HTR-8/SVneo (cell line): ENCODE data around the gene NUTF2.

Source experiments
- DNase-seq: peaks from one replicate; pipeline ENCODE4 v3.0.0; 2011; ENCODE audit warnings: low spot score, mixed read lengths; ENCODE audit not compliant: insufficient read length
- FAIRE-seq: peaks from 2 replicates; lab custom pipeline; 2011; peaks lifted over from hg19 to GRCh38; lab: Jason Lieb, UNC

NUTF2 gene

DNA sequence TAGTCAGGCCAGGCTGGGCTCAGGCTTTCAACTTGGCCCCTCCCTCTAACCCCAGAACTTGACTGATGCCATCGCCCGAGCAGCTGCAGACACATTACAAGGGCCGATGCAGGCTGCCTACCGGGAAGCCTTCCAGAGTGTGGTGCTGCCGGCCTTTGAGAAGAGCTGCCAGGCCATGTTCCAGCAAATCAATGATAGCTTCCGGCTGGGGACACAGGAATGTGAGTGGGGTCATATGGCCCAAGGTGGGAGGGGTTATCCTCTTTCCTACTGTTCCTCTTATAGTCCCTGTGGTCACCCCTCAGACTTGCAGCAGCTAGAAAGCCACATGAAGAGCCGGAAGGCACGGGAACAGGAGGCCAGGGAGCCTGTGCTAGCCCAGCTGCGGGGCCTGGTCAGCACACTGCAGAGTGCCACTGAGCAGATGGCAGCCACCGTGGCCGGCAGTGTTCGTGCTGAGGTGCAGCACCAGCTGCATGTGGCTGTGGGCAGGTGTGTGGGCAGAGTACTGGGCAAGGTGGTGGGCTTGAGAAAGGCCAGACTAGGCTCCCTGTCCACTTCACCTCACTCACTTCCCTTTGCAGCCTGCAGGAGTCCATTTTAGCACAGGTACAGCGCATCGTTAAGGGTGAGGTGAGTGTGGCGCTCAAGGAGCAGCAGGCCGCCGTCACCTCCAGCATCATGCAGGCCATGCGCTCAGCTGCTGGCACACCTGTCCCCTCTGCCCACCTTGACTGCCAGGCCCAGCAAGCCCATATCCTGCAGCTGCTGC, 35.8 kb downstream of the NUTF2 start:
- FAIRE-seq (peak; percentile 20), DNase-seq (no peak)

DNA sequence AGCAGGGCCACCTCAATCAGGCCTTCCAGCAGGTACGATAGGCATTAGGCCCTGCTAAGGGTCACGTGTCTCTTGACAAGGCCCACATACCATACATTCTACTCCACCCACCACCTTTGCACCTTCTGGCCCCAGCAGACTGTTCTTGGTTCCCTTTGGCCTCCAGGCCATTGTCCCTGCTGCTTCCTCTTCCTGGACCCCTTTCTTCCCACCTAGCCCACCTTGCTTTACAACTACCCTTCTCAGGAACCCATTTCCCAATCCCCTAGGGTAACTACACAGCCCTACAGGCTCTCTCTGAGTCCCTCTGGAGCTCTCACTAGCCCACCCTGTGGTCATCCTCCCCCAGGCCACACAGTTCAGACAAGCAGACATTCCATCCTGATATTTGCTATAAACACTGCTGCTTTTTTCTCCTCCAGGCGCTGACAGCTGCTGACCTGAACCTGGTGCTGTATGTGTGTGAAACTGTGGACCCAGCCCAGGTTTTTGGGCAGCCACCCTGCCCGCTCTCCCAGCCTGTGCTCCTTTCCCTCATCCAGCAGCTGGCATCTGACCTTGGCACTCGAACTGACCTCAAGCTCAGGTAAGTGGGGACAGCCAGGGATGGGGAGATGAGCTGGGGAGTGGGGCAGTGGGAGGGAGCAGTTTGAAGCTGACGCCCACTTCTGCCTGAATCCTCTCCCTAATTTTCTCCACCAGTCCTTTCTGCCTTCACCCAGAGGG, 36.6 kb downstream of the NUTF2 start:
- FAIRE-seq = no peak
- peak; percentile 71 for DNase-seq

DNA sequence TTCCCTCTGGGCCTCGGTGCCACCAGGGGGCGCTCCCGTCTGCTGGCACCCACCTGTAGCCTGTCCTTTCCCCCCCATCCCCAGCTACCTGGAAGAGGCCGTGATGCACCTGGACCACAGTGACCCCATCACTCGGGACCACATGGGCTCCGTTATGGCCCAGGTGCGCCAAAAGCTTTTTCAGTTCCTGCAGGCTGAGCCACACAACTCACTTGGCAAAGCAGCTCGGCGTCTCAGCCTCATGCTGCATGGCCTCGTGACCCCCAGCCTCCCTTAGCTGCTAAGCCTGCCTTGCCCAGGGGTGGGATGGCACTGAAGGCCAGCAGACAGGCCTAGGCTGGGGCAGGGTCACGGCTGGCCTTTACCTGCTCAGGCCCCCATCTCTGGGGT, 37.1 kb downstream of the NUTF2 start:
- FAIRE-seq (peak; percentile 76), DNase-seq (no peak)

DNA sequence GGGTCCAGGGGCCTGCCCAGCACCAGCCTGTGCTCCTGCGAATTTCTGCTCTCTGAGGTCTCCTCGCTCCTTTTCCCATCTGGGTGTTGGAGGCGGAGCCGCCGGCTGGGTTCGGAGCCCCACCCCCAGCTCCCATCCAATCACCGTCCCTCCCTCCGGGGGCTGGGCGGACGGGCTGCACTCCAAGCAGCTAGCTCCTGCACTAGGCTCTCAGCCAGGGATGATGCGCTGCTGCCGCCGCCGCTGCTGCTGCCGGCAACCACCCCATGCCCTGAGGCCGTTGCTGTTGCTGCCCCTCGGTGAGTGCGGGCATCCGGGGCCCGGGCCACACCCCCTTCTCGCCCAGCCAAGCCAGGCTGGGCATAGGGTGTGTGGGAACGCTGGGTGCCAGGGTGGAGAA, 38.0 kb downstream of the NUTF2 start, which contains the start of gene NRN1L:
Gene NRN1L (plus strand): TSS at position 202 of the 400 bp plus-strand sequence. CDS start 19 bp downstream, at position 221.
- FAIRE-seq (peak; percentile 92), DNase-seq (peak; percentile 61)

- DNase-seq = no peak
- no peak for FAIRE-seq
Measured at GRCh38 chr16:67885545-67885944, 38.8 kb downstream of the NUTF2 start.

- no peak for FAIRE-seq
Measured at GRCh38 chr16:67885976-67886375, 39.2 kb downstream of the NUTF2 start.

DNA sequence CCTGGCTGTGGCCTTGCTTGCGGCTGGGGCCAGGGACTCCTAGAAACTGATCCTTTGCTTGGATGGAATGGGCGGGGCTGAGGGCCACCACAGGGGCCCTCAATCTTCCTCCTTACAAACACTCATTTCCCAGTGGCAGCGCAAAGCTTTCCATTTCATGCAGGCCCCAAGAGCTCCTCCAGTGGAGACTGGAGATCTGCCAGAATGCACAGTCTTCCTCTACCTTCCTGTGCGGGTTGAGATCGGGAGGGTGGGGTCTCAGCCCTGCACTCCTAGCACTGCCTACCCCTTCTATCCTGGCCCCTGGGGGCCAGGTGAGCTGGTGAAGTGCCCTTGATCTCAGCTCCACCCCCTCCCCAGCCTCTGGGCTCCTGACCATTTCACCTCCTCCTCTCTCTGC, 39.7 kb downstream of the NUTF2 start:
- DNase-seq (no peak), FAIRE-seq (no peak)

More at GRCh38 chr16:67885976-67886375, 39.2 kb downstream of the NUTF2 start:
- DNase-seq = no peak

- FAIRE-seq = no peak
- DNase-seq = no peak
Measured at GRCh38 chr16:67888331-67888730, 41.6 kb downstream of the NUTF2 start.

- FAIRE-seq (no peak), DNase-seq (no peak)
Measured at GRCh38 chr16:67892375-67892774, 45.6 kb downstream of the NUTF2 start.

DNA sequence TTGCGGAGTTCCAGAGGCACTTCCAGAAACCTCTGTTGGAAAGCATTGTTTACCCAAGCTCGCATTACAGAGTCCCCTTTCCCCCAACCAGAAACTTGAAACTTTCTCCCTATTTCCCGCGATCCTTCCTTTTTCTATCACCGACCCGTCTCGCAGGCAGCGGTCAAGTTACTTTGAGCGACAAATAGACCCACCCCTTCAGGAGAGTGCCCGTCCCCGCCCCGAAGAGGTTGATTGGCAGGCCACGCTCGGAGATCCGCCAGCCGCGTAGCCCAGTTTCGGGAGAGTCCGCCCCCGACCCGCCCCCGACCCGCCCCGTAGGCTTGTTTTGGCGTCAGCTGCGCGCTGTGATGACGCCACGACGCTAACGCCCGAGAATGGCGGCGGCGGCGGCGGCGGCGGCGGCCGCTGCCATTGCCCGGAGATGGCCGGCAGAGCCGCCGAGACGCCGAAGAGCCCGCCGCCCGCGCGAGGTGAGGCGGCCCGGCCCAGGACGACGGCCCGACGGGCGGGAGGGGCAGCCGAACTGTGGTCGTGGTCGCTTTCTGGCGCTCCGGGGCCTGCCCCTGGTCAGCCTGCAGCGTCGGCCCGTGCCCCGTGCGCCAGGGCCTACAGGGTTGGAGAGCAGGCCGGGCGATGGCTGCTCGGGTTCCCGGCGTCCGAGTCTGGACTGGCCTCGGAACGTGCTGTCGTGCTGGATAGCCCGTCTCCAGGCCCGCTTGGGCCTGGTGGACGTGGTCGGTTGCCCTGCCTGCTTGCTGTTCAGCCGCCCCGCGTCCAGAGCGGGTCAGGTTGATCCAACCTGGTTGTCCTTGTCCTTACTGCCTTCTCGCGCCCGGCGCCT, 46.4 kb downstream of the NUTF2 start, which contains the start of gene PSKH1:
Gene PSKH1 (plus strand): TSS at position 356 of the 844 bp plus-strand sequence. CDS start 15,496 bp downstream, outside the sequence.
- FAIRE-seq = no peak
- peak; percentile 99 for DNase-seq

- FAIRE-seq = no peak
- DNase-seq = no peak
Measured at GRCh38 chr16:67893743-67894399, 47.1 kb downstream of the NUTF2 start.

- DNase-seq = no peak
- FAIRE-seq = no peak
Measured at GRCh38 chr16:67897231-67897630, 50.5 kb downstream of the NUTF2 start.

DNA sequence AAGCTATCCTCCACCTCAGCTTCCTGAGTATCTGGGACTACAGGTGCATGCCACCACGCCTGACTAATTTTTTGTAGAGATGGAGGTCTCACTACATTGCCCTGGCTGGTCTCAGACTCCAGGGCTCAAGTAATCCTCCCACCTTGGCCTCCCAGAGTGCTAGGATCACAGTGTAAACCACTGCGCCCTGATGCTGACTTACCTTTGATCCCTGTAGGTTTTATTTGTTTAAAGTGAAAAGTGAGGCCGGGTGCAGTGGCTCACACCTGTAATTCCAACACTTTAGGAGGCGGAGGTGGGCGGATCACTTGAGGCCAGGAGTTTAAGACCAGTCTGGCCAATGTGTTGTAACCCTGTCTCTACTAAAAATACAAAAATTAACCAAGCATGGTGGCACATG, 55.0 kb downstream of the NUTF2 start:
- no peak for DNase-seq
- FAIRE-seq = no peak

DNA sequence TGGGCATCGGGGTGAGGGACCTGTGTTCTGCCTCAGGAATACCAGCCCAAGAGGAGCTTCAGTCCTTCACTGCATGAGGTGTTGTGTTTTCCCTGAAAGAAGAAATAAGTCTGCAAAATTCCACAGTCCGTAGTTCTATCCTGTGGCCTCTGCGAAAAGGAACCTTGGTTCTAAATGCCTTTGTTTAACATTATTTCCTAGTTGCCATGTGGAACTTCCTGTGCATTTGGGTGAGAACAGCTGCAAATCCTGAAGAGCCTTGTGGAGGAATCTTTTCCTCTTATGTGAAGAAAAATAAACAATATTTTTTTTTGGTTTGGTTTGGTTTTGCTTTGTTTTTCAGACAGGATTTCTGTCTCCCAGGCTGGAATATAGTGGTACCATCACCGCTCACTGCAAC, 56.1 kb downstream of the NUTF2 start:
- FAIRE-seq (no peak), DNase-seq (no peak)

DNA sequence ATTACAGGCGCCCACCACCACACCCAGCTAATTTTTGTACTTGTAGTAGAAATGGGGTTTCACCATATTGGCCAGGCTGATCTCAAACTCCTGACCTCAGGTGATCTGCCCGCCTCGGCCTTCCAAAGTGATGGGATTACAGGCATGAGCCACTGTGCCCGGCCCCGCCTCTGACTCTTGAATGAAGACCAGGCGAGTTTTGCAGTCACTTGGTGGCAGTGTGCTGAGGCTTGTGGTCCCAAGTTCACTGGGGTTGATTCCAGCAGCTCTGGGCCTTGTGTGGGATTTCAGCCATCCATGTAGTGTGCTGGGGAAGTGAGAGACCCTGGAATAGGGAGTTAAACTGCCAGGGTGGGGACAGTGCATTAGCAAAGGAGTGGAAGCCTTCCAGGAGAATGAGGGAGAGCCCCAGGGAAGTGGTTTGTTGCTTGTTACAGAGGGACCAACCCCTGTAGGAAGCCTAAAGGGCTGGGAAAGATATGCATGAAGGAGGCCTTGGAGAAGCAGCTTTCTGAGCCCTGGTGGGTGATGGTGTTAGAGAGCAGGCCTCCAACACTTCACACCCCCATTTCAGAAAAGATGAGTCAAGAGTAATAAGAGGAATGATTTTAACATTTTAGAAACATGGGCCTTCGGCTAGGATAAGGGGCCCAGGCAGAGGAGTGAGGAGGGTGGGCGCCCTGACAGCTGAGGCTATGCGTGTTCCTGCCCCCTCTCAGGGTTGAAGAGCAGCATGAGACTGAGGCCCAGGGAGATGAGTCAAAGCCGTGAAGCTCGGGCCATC, 60.9 kb downstream of the NUTF2 start:
- FAIRE-seq = no peak
- DNase-seq = no peak

GRCh38 chr16:67909056-67909742, 62.5 kb downstream of the NUTF2 start:
- no peak for DNase-seq
- FAIRE-seq = peak; percentile 57

DNA sequence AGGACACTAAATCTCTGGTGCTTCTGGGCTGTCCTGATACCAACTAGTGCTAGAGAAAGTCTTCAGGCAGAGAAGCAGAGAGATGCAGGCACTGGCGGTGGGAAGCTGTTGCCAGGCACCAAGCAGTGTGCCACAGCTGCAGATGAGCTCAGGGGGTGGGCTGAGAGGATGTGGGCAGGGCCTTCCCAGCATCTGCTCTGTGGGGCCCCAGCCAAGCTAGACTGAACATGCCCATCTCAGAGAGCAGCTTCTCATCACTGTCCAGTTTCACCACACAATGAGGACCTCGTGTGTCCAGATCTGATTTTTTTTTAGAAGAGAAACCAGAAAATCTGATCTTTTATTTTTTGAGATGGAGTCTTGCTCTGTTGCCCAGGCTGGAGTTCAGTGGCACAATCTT, 63.4 kb downstream of the NUTF2 start:
- FAIRE-seq (no peak), DNase-seq (peak; percentile 43)

DNA sequence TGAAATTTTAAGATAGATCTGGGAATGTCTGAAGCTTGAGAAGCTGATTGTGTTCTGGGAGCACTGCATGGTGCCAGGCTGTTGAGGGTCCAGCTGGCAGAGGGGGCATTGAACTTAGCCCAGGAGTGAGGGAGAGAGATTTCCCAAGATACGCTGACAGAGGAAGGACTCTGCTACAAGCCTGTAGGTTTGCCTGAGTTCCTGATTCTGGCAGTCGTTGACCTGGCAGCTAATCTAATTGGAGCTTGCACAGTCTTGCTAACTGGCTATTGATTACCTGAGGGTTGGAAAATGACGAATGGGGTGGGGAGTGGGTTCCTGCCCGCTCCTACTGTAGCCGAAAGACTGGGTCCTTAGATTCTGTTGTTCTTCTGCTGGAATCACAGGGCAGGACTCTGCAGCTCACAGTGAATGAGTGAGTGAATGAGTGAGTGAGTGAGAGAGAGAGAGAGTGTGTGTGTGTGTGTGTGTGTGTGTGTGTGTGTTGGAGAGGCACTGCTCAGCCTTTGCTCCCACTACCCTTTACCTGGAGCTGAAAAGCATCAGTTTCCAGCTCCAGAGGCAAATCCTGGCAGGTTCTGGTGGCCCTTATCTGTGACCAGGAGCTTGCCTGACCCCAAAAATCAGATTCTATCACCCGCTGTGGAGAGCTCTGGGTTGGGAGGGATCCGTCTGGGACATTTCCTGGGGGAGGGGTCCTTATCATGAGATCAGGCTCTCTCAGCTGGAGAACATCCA, 68.2 kb downstream of the NUTF2 start:
- no peak for DNase-seq
- FAIRE-seq = no peak
